DND-41 (cell line): ENCODE measurements around the gene GPC6.

Experiments used
- CTCF ChIP-seq: IDR thresholded peaks from 2 replicates; pipeline ENCODE4 v1.5.1; 2012; ENCODE audit warnings: borderline replicate concordance, low read length, moderate library complexity, mild to moderate bottlenecking; ENCODE audit not compliant: poor library complexity, severe bottlenecking; ENCODE audit errors: extremely low read depth
- EZH2 ChIP-seq: IDR thresholded peaks from 3 replicates; pipeline ENCODE4 v1.6.1; 2012; ENCODE audit warnings: borderline replicate concordance, low read depth, mild to moderate bottlenecking, moderate library complexity, low read length, inconsistent platforms; ENCODE audit not compliant: severe bottlenecking

GRCh38 chr13:93708308-93709075 lies 481.9 kb downstream of the GPC6 start:
- TF ChIP-seq CTCF (no peak), EZH2 (no peak)
